HepG2 (cell line): Measurements from ENCODE around the gene OR6X1. TPM values are rescaled to one million over a fixed set of nuclear protein-coding genes. Genes with fewer than 3 reads are reported as not detected.

Experiments used
- KMT2A ChIP-seq: sonication (generic); formaldehyde crosslinking; IDR thresholded peaks from 2 replicates; pipeline ENCODE4 v1.4.0; 2020; ENCODE audit warnings: missing genetic modification reagents
- MAFF ChIP-seq: IDR thresholded peaks from 2 replicates; pipeline ENCODE4 v1.6.1; 2011; ENCODE audit warnings: low read depth, low read length, improper control_type of control experiment
- PHF5A ChIP-seq: IDR thresholded peaks from one replicate; pipeline ENCODE4 v1.6.1; 2018; ENCODE audit warnings: low read depth, missing genetic modification reagents; ENCODE audit not compliant: unreplicated experiment
- U2AF1 ChIP-seq: fragments of 200-400 bp; formaldehyde crosslinking; optimal IDR thresholded peaks from 2 replicates; pipeline ENCODE3; 2017; ENCODE audit warnings: mild to moderate bottlenecking, low read depth, low read length
- ZBTB1 ChIP-seq: sonication (generic); formaldehyde crosslinking; IDR thresholded peaks from 2 replicates; pipeline ENCODE4 v1.4.0; 2020; ENCODE audit warnings: missing genetic modification reagents, borderline replicate concordance
- ZNF292 ChIP-seq: sonication (generic); formaldehyde crosslinking; IDR thresholded peaks from 2 replicates; pipeline ENCODE4 v1.8.1; 2022; ENCODE audit warnings: mild to moderate bottlenecking, low read depth, missing genetic modification reagents, borderline replicate concordance
- ZNF317 ChIP-seq: sonication (generic); formaldehyde crosslinking; IDR thresholded peaks from 2 replicates; pipeline ENCODE4 v1.5.0; 2020; ENCODE audit warnings: mild to moderate bottlenecking, missing genetic modification reagents
- polyA plus RNA-seq, 8 experiments: library from polyadenylated mRNA; depleted of rRNA in 3 of 8; stranded (reverse) in 7 of 8; unstranded in 1 of 8; fragments of >200 nt; fragmentation: Illumina TruSeq in 4 of 8; extraction: Trizol in 4 of 8; gene quantifications; 2 replicates each; pipeline versions ENCODE4 v1.2.1 to v1.2.3, GENCODE V29; 2011 to 2016; ENCODE audit warnings: low read depth in 4 of 8, missing spikeins in 1 of 8, mixed read lengths in 1 of 8; ENCODE audit not compliant: insufficient read depth in 1 of 8
- total RNA-seq, 5 experiments: library from RNA; depleted of rRNA; stranded (reverse); fragments of >200 nt; fragmentation: Illumina TruSeq; extraction: Trizol; gene quantifications; 2 replicates each; pipeline ENCODE4 v1.2.3, GENCODE V29; 2016; ENCODE audit warnings: low read depth in 1 of 5
- TF ChIP-seq, protein P1 (sequence below): sonication (generic); formaldehyde crosslinking; IDR thresholded peaks from 2 replicates; pipeline ENCODE4 v1.5.0; 2020; ENCODE audit warnings: missing genetic modification reagents, mild to moderate bottlenecking, borderline replicate concordance
- TF ChIP-seq, protein P2 (sequence below): fragments of 450-650 bp; IDR thresholded peaks from 2 replicates; pipeline ENCODE4 v1.6.1; 2016
- TF ChIP-seq, protein P3 (sequence below): sonication (generic); formaldehyde crosslinking; IDR thresholded peaks from 2 replicates; pipeline ENCODE4 v1.4.0; 2020; ENCODE audit warnings: missing genetic modification reagents
- TF ChIP-seq, protein P4 (sequence below): IDR thresholded peaks from 2 replicates; pipeline ENCODE4 v1.6.1; 2016; ENCODE audit warnings: mild to moderate bottlenecking, missing biosample characterization, missing genetic modification reagents
- TF ChIP-seq, protein P5 (sequence below): sonication (generic); formaldehyde crosslinking; IDR thresholded peaks from 2 replicates; pipeline ENCODE4 v1.8.0; 2022; ENCODE audit warnings: mild to moderate bottlenecking, missing genetic modification reagents, moderate library complexity

OR6X1 gene
- total and polyA plus RNA-seq, 2 of the 13 experiments (the other 11 are each of a cell fraction or from before 2014, with no cell fraction given), result not detected

DNA sequence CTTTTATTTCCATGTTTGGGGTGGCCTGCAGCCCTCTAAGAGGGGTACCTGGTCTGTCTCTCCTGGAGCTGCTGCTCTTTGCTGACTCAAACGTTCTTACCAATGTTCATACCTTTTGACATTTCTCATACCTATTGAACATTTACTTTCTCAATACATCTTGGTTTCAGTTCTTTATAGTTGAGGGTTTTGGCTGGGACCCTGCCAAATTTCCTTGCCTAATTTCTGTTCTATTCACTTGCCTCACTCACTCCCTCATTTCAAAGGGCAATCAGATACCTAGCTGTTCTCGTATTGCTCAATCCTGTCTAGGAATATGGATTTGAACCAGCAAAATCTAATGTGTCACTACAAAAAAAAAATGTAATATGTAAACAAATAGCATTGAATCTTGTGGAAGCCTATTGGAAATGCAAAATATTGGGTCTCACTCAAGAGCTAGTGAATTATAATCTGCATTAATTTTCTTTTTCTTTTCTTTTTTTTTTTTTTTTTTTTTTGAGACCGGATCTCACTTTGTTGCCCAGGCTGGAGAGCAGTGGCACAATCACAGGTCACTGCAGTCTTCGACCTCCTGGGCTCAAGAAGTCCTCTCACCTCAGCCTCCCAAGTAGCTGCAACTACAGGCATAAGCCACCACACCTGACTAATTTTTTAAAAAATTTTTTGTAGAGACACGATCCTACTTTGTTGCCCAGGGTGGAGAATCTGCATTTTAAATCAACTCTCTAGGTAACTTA, 44.4 kb upstream of the OR6X1 start (continued):
- TF ChIP-seq MAFF, result no peak
- no peak for TF ChIP-seq ZNF292 (CRISPR knock-in tag)
- TF ChIP-seq, protein P1, sequence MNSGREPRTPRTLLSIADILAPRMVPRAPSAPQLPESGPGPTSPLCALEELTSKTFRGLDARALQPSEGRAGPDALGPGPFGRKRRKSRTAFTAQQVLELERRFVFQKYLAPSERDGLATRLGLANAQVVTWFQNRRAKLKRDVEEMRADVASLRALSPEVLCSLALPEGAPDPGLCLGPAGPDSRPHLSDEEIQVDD (CRISPR knock-in tag), result no peak
- no peak for TF ChIP-seq ZBTB1 (CRISPR knock-in tag)
- TF ChIP-seq, protein P2, sequence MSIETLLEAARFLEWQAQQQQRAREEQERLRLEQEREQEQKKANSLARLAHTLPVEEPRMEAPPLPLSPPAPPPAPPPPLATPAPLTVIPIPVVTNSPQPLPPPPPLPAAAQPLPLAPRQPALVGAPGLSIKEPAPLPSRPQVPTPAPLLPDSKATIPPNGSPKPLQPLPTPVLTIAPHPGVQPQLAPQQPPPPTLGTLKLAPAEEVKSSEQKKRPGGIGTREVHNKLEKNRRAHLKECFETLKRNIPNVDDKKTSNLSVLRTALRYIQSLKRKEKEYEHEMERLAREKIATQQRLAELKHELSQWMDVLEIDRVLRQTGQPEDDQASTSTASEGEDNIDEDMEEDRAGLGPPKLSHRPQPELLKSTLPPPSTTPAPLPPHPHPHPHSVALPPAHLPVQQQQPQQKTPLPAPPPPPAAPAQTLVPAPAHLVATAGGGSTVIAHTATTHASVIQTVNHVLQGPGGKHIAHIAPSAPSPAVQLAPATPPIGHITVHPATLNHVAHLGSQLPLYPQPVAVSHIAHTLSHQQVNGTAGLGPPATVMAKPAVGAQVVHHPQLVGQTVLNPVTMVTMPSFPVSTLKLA, result no peak
- TF ChIP-seq, protein P3, sequence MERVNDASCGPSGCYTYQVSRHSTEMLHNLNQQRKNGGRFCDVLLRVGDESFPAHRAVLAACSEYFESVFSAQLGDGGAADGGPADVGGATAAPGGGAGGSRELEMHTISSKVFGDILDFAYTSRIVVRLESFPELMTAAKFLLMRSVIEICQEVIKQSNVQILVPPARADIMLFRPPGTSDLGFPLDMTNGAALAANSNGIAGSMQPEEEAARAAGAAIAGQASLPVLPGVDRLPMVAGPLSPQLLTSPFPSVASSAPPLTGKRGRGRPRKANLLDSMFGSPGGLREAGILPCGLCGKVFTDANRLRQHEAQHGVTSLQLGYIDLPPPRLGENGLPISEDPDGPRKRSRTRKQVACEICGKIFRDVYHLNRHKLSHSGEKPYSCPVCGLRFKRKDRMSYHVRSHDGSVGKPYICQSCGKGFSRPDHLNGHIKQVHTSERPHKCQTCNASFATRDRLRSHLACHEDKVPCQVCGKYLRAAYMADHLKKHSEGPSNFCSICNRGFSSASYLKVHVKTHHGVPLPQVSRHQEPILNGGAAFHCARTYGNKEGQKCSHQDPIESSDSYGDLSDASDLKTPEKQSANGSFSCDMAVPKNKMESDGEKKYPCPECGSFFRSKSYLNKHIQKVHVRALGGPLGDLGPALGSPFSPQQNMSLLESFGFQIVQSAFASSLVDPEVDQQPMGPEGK, result no peak
- no peak for TF ChIP-seq ZNF317
- no peak for TF ChIP-seq U2AF1
- TF ChIP-seq, protein P4, sequence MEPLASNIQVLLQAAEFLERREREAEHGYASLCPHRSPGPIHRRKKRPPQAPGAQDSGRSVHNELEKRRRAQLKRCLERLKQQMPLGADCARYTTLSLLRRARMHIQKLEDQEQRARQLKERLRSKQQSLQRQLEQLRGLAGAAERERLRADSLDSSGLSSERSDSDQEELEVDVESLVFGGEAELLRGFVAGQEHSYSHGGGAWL (CRISPR knock-in tag), result no peak
- TF ChIP-seq, protein P5, sequence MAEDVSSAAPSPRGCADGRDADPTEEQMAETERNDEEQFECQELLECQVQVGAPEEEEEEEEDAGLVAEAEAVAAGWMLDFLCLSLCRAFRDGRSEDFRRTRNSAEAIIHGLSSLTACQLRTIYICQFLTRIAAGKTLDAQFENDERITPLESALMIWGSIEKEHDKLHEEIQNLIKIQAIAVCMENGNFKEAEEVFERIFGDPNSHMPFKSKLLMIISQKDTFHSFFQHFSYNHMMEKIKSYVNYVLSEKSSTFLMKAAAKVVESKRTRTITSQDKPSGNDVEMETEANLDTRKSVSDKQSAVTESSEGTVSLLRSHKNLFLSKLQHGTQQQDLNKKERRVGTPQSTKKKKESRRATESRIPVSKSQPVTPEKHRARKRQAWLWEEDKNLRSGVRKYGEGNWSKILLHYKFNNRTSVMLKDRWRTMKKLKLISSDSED (CRISPR knock-in tag), result no peak
- no peak for TF ChIP-seq PHF5A
- TF ChIP-seq KMT2A (CRISPR knock-in tag), result no peak
